ENCODE data around the gene PECR. TPM values are rescaled to one million over a fixed set of nuclear protein-coding genes. Genes with fewer than 3 reads are reported as not detected.
"Not testable (repeated sequence)": the region's sequence is repeated elsewhere in the genome, so short reads cannot be mapped to it uniquely, and the experiment has no call there.

Gene PECR
- total and polyA plus RNA-seq, 9 of the 15 experiments (the other 6 are each of a cell fraction or from before 2014, with no cell fraction given), result 1.1 to 10.3 (median 8.2) TPM

DNA sequence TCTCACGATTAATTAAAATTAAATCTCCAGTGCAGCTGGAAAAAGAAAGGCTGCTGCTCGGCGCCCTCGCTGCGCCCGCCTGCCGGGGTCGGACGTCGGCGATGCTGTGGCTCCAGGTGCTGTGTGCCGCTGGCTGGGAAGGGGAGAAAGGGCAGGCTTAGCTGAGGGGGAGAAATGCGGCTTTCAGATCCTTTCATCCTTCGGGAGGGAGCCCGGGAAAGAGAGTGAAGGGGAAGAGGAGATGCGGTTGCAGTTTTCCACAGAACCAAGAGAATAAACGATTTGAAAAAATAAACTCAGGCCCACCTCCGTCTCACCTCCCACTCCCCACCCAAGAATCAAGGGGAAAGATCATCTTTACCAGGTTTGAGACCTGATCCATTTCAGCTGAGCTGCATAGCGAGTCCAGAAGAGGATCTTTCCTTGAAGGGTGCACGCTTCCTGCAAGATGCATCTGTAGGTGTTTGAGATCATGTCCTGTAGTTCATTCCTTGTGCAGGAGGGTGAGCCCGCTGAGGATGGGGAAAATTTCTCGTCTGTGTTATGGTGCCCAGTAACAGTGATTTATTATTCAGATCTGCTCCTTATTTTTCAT, 605 bp upstream of the PECR start (continued):
- no peak for TF ChIP-seq HDAC3 (IDR thresholded peaks at IDR 0.05; ENCODE audit: borderline replicate concordance, partially characterized antibody)
- TF ChIP-seq, protein P1, sequence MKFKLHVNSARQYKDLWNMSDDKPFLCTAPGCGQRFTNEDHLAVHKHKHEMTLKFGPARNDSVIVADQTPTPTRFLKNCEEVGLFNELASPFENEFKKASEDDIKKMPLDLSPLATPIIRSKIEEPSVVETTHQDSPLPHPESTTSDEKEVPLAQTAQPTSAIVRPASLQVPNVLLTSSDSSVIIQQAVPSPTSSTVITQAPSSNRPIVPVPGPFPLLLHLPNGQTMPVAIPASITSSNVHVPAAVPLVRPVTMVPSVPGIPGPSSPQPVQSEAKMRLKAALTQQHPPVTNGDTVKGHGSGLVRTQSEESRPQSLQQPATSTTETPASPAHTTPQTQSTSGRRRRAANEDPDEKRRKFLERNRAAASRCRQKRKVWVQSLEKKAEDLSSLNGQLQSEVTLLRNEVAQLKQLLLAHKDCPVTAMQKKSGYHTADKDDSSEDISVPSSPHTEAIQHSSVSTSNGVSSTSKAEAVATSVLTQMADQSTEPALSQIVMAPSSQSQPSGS (CRISPR knock-in tag; IDR thresholded peaks at IDR 0.05), result no peak

DNA sequence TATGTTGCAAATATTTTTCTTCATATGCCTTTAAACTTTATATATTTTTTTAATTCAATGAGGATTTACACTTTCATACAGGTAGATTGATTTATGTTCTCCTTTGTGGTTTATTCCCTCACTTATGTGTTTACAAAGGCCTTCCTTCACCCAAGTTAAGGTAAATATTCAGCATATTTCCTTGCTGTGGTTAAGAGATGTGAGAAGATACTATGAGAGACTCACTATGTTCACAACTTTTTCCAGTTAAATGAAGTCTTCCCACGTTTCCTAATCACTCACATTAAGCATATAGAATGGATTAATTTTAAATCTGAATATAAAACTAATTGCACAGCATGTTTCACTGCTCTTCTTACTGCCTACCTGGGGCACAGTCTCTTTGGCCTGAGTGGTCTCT, 597 bp downstream of the PECR start:
- H3K27ac ChIP-seq (ENCODE audit: extremely low read depth, low read depth, low read length), result peak overlapping the region; percentile 6; the same call in 1 of the 3 replicates
- peak overlapping the region; percentile 88 for H3K4me2 ChIP-seq (ENCODE audit: insufficient read depth, low read length)
- peak overlapping the region; percentile 58 for H3K4me3 ChIP-seq
- no peaks in the 10 kb centered on the region for H3K9me1 ChIP-seq (ENCODE audit: control insufficient read depth, insufficient read depth, low read length)
- in situ Hi-C loops (cut with MboI), result no loop called here
- no peaks in the 10 kb centered on the region for H4K20me1 ChIP-seq (replicated peaks; ENCODE audit: control insufficient read depth, insufficient read depth, low read length)
- H2AFZ ChIP-seq (ENCODE audit: low read depth, low read length), result peak overlapping the region; percentile 98
- ChIA-PET POLR2A (interaction anchor here (0.8 to 1.1 kb wide), 5 partner anchors 9 to 34 kb away, joined by 3 to 5 read pairs (median 4); partner anchors contain the start of gene XRCC5), CTCF (ENCODE audit: low intra/inter-chr PET ratio) (no interaction called here)
- WGBS (ENCODE audit: insufficient coverage, low coverage, missing lambda C conversion rate), result 0% methylated on average over 1 of the region's 1 CpG
- H3K36me3 ChIP-seq (ENCODE audit: control insufficient read depth, insufficient read depth, low read length), result no peaks in the 10 kb centered on the region
- no peaks in the 10 kb centered on the region for H3K9me3 ChIP-seq (replicated peaks; ENCODE audit: control insufficient read depth, insufficient read depth, low read depth, low read length)
- no peak for DNase-seq (ENCODE audit: extremely low read depth in 1 of 4, low spot score in 3 of 4)
- TSS peak; percentile 78 for BruUV-seq (replicated peaks)
- peak overlapping the region; percentile 55 to 94 for H3K9ac ChIP-seq (ENCODE audit: insufficient read depth in 1 of 2, low read depth in 2 of 2, low read length in 2 of 2)
- intact Hi-C loops (cut with micrococcal nuclease), result no loop called here
- no peaks in the 10 kb centered on the region for H3K27me3 ChIP-seq (ENCODE audit: control insufficient read depth in 2 of 2, insufficient read depth in 2 of 2, low read length in 2 of 2)
- peaks cover 10% of the 10 kb centered on the region in 2 experiments; a peak in 4 of 5 replicates for H3K4me1 ChIP-seq (replicated peaks in 1 of 2; ENCODE audit: control insufficient read depth in 2 of 2, insufficient read depth in 2 of 2, low read length in 2 of 2)
- TF ChIP-seq BCOR (IDR thresholded peaks at IDR 0.05) (no peak), GABPB1 (CRISPR knock-in tag; IDR thresholded peaks at IDR 0.05) (no peak), C11orf30 (IDR thresholded peaks at IDR 0.05; ENCODE audit: low read depth) (no peak), BACH1 (tag; IDR thresholded peaks at IDR 0.05) (no peak), MEIS2 (IDR thresholded peaks at IDR 0.05; ENCODE audit: partially characterized antibody) (peak; percentile 4)
- TF ChIP-seq, protein P2, sequence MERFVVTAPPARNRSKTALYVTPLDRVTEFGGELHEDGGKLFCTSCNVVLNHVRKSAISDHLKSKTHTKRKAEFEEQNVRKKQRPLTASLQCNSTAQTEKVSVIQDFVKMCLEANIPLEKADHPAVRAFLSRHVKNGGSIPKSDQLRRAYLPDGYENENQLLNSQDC (CRISPR knock-in tag; IDR thresholded peaks at IDR 0.05), result no peak
- no peak; the same call in 2 of the 3 replicates for ATAC-seq
- H3K79me2 ChIP-seq (ENCODE audit: control insufficient read depth, insufficient read depth, low read length), result no peaks in the 10 kb centered on the region
- no peak for FAIRE-seq

DNA sequence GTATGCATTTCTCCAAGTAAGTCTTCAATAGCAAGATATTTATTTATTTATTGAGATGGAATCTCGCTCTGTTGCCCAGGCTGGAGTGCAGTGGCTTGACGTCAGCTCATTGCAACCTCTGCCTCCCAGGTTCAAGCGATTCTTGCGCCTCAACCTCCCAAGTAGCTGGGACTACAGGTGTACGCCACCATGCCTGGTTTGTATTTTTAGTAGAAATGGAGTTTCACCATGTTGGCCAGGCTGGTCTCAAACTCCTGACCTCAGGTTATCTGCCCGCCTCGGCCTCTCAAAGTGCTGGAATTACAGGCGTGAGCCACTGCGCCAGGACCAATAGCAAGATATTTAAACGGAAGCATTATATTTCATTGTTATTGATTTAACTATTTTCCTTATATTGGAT, 1.6 kb downstream of the PECR start:
- BruUV-seq (replicated peaks); in situ Hi-C loops (cut with MboI); H3K36me3 ChIP-seq (ENCODE audit: control insufficient read depth, insufficient read depth, low read length); FAIRE-seq; ATAC-seq; H4K20me1 ChIP-seq (replicated peaks; ENCODE audit: control insufficient read depth, insufficient read depth, low read length); H3K4me3 ChIP-seq; CTCF ChIA-PET (ENCODE audit: low intra/inter-chr PET ratio); H3K9me3 ChIP-seq (replicated peaks; ENCODE audit: control insufficient read depth, insufficient read depth, low read depth, low read length); H3K9ac ChIP-seq (ENCODE audit: insufficient read depth in 1 of 2, low read depth in 2 of 2, low read length in 2 of 2); POLR2A ChIA-PET; H3K27me3 ChIP-seq (ENCODE audit: control insufficient read depth in 2 of 2, insufficient read depth in 2 of 2, low read length in 2 of 2); H3K9me1 ChIP-seq (ENCODE audit: control insufficient read depth, insufficient read depth, low read length); intact Hi-C loops (cut with micrococcal nuclease); DNase-seq (ENCODE audit: extremely low read depth in 1 of 4, low spot score in 3 of 4); H2AFZ ChIP-seq (ENCODE audit: low read depth, low read length); H3K27ac ChIP-seq (ENCODE audit: extremely low read depth, low read depth, low read length); H3K79me2 ChIP-seq (ENCODE audit: control insufficient read depth, insufficient read depth, low read length); H3K4me2 ChIP-seq (ENCODE audit: insufficient read depth, low read length): not testable (repeated sequence)
- 93% methylated on average over 10 of the region's 10 CpGs for WGBS (ENCODE audit: insufficient coverage, low coverage, missing lambda C conversion rate)
- H3K4me1 ChIP-seq (replicated peaks in 1 of 2; ENCODE audit: control insufficient read depth in 2 of 2, insufficient read depth in 2 of 2, low read length in 2 of 2), result peaks cover 10% of the 10 kb centered on the region in 2 experiments; a peak in 4 of 5 replicates
